IPS-NIHi11 (cell line): ENCODE measurements around the gene USP46.

ENCODE experiments used
- DNase-seq: peaks from one replicate; pipeline ENCODE4 v3.0.0; 2012; ENCODE audit warnings: mixed read lengths, low spot score

The USP46 gene

GRCh38 chr4:52572936-52573485 lies 86.1 kb downstream of the USP46 start:
- no peak for DNase-seq

- no peak for DNase-seq
These were observed 90.8 kb downstream of the USP46 start for GRCh38 chr4:52568351-52568750.

- DNase-seq, result no peak
These were observed 92.7 kb downstream of the USP46 start for GRCh38 chr4:52566136-52567031.

- no peak for DNase-seq
These were observed 98.2 kb downstream of the USP46 start for GRCh38 chr4:52560844-52561280.

GRCh38 chr4:52555356-52555716 lies 103.8 kb downstream of the USP46 start:
- no peak for DNase-seq

- no peak for DNase-seq
These were observed 104.3 kb downstream of the USP46 start for GRCh38 chr4:52554612-52555355.

GRCh38 chr4:52552778-52553177 lies 106.3 kb downstream of the USP46 start:
- DNase-seq, result no peak

- no peak for DNase-seq
These were observed 107.6 kb downstream of the USP46 start for GRCh38 chr4:52551487-52551886.

- DNase-seq, result peak; percentile 46
These were observed 108.9 kb downstream of the USP46 start for GRCh38 chr4:52550186-52550585.

GRCh38 chr4:52548818-52549570 lies 110.1 kb downstream of the USP46 start:
- no peak for DNase-seq

- no peak for DNase-seq
These were observed 112.7 kb downstream of the USP46 start for GRCh38 chr4:52546449-52546848.

GRCh38 chr4:52545099-52546069 lies 113.7 kb downstream of the USP46 start:
- peak; percentile 88 for DNase-seq
